Fibroblast of villous mesenchyme (primary cell): ENCODE data around the gene CEACAM21. TPM values are rescaled to one million over a fixed set of nuclear protein-coding genes. Genes with fewer than 3 reads are reported as not detected.

ENCODE experiments used
- DNase-seq: peaks from one replicate; pipeline ENCODE4 v3.0.0-alpha.2; 2010; ENCODE audit warnings: low read depth
- H3K4me3 ChIP-seq: 2 replicates; pipeline ENCODE4 v1.5.1; 2011; ENCODE audit warnings: low read depth, mild to moderate bottlenecking, low read length
- CTCF ChIP-seq: IDR thresholded peaks from 2 replicates; pipeline ENCODE4 v1.5.1; 2012; ENCODE audit warnings: low read depth, mild to moderate bottlenecking, low read length; ENCODE audit not compliant: insufficient read depth
- total RNA-seq: library from RNA; depleted of rRNA; stranded (reverse); fragments of >200 nt; gene quantifications from 2 replicates; pipeline ENCODE4 v1.2.3, GENCODE V29; 2012

CEACAM21 gene
- total RNA-seq, 1 donor, result not detected

- no peak for DNase-seq
- no peak for TF ChIP-seq CTCF
- no peak overlapping the region for H3K4me3 ChIP-seq
Observed at GRCh38 chr19:41621226-41621625, 45.3 kb downstream of the CEACAM21 start.

DNA sequence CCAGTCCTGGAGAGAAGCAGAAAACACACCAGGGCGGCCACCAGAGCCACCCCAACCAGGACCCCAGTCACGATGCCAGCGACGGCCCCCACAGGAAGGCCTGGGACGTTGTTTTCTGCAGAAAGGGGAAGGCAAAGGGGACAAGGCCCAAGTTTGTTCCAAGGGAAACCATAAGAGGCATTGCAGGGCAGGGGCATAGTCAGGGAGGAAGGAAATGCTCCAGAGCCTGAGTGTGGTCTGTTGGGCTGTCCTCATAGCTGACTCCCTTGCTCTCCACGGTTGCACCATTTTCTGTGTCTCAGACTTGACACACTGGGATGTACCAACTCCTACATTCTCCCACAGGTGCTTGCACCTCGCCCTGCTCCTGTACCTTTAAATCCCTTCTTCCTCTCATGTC, 45.7 kb downstream of the CEACAM21 start:
- H3K4me3 ChIP-seq, result no peak overlapping the region
- DNase-seq, result no peak
- no peak for TF ChIP-seq CTCF

GRCh38 chr19:41623360-41623759, 47.4 kb downstream of the CEACAM21 start:
- DNase-seq, result no peak
- no peak for TF ChIP-seq CTCF
- no peak overlapping the region for H3K4me3 ChIP-seq

- no peak overlapping the region for H3K4me3 ChIP-seq
- DNase-seq, result no peak
- no peak for TF ChIP-seq CTCF
Observed at GRCh38 chr19:41624515-41624914, 48.5 kb downstream of the CEACAM21 start.

GRCh38 chr19:41624937-41625336, 49.0 kb downstream of the CEACAM21 start:
- no peak for DNase-seq
- TF ChIP-seq CTCF, result no peak
- H3K4me3 ChIP-seq, result no peak overlapping the region

DNA sequence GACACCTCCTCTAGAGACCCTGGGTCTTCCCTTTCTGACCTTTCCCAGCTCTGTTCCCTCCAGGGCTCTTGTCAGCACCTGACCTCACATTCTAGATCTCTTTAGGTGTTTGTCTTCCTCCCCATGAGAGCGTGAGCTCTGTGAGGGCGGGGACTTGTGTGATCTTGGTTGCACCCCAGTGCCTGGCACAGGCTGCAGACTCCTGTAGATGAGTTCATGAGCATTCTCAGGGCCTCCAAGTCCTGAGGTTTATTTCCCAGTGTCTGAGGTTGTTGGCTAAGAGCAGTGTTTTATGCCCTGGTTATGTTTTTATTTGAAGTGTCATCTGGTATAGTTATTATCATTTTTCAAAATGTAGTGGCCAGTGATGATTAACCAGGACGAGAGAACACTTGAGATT, 50.3 kb downstream of the CEACAM21 start:
- no peak overlapping the region for H3K4me3 ChIP-seq
- DNase-seq, result no peak
- TF ChIP-seq CTCF, result no peak

DNA sequence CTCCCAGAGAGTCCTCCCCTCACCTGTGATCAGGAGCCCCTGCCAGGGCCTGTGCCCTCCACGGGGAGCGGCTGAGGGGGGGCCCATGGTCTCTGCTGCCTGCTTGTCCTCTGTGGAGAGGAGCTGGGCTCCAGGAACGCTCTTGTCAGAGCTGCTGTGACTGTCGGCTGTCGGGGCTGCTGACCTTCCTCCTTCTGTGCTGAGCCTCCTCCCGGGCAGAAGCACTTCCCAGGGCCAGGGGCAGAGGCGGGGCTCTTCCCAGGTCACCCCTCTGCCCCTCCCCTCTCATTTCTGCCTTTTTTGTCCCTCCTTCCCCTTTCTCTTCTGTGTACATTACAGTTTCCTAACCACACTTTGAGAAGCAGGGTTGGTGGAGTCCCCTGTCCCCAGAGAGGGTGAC, 50.9 kb downstream of the CEACAM21 start, which contains the start of gene CEACAM4:
TSS of gene CEACAM4 (minus strand) at position 198 of the 400 bp plus-strand sequence. CDS start at position 87, 111 bp downstream.
- no peak within 1 kb of the TSS for H3K4me3 ChIP-seq
- TF ChIP-seq CTCF, result no peak
- DNase-seq, result no peak
